Neural progenitor cell (in vitro differentiated cells): ENCODE measurements around the gene AOX1. TPM values are rescaled to one million over a fixed set of nuclear protein-coding genes. Genes with fewer than 3 reads are reported as not detected.

Source experiments
- DNase-seq: peaks from one replicate; pipeline ENCODE4 v3.0.0-alpha.2; 2016; ENCODE audit warnings: low spot score
- H2AFZ ChIP-seq: fragments of 200-600 bp; sonication (generic); replicated peaks from 2 replicates; pipeline ENCODE4 v1.6.1; 2016; ENCODE audit warnings: antibody characterized with exemption
- H3F3A ChIP-seq: fragments of 200-600 bp; sonication (generic); 2 replicates; pipeline ENCODE4 v1.6.1; 2016; ENCODE audit warnings: antibody characterized with exemption, low read depth
- H3K27ac ChIP-seq: fragments of 200-600 bp; sonication (generic); 2 replicates; pipeline ENCODE4 v1.5.1; 2016; ENCODE audit warnings: mild to moderate bottlenecking
- H3K27me3 ChIP-seq: fragments of 200-600 bp; sonication (generic); 2 replicates; pipeline ENCODE4 v1.6.1; 2016; ENCODE audit warnings: mild to moderate bottlenecking, moderate library complexity
- H3K36me3 ChIP-seq: fragments of 200-600 bp; sonication (generic); 2 replicates; pipeline ENCODE4 v1.5.1; 2016
- H3K4me1 ChIP-seq: fragments of 200-600 bp; sonication (generic); 2 replicates; pipeline ENCODE4 v1.6.1; 2016; ENCODE audit warnings: mixed run types
- H3K4me2 ChIP-seq: fragments of 200-600 bp; sonication (generic); 2 replicates; pipeline ENCODE4 v1.6.1; 2016
- H3K4me3 ChIP-seq: fragments of 200-600 bp; sonication (generic); 2 replicates; pipeline ENCODE4 v1.5.1; 2016
- H3K79me2 ChIP-seq: fragments of 200-600 bp; sonication (generic); 2 replicates; pipeline ENCODE4 v1.6.1; 2016; ENCODE audit warnings: low read depth
- H3K9ac ChIP-seq: fragments of 200-600 bp; sonication (generic); 2 replicates; pipeline ENCODE4 v1.6.1; 2016
- H3K9me3 ChIP-seq: fragments of 200-600 bp; sonication (generic); 2 replicates; pipeline ENCODE4 v1.5.1; 2016; ENCODE audit warnings: low read depth
- H4K20me1 ChIP-seq: fragments of 200-600 bp; sonication (generic); 2 replicates; pipeline ENCODE4 v1.6.1; 2016; ENCODE audit warnings: low read depth
- H3K27ac Mint-ChIP-seq: 3 replicates; pipeline ENCODE4 v1.8.0; 2021; ENCODE audit warnings: mixed read lengths
- H3K27me3 Mint-ChIP-seq: 2 replicates; pipeline ENCODE4 v1.8.0; 2022; ENCODE audit warnings: low read depth, mild to moderate bottlenecking, inconsistent platforms, moderate library complexity, mixed read lengths; ENCODE audit not compliant: insufficient read depth
- H3K36me3 Mint-ChIP-seq: 3 replicates; pipeline ENCODE4 v1.8.0; 2021; ENCODE audit warnings: mixed read lengths
- H3K4me1 Mint-ChIP-seq: 3 replicates; pipeline ENCODE4 v1.8.0; 2021; ENCODE audit warnings: mixed read lengths
- H3K4me3 Mint-ChIP-seq: 3 replicates; pipeline ENCODE4 v1.8.0; 2021; ENCODE audit warnings: mild to moderate bottlenecking, moderate library complexity, mixed read lengths
- H3K9me3 Mint-ChIP-seq: 3 replicates; pipeline ENCODE4 v1.8.0; 2020; ENCODE audit warnings: mixed read lengths
- CTCF ChIP-seq: fragments of 200-600 bp; sonication (generic); IDR thresholded peaks from 2 replicates; pipeline ENCODE4 v1.5.1; 2017; ENCODE audit warnings: antibody characterized with exemption, mild to moderate bottlenecking
- EZH2 ChIP-seq: fragments of 200-600 bp; sonication (generic); IDR thresholded peaks from 2 replicates; pipeline ENCODE4 v1.6.1; 2017; ENCODE audit warnings: antibody characterized with exemption, mild to moderate bottlenecking, moderate library complexity
- EZH2phosphoT487 ChIP-seq: fragments of 200-600 bp; sonication (generic); IDR thresholded peaks from 2 replicates; pipeline ENCODE4 v1.6.1; 2017; ENCODE audit warnings: antibody characterized with exemption
- total RNA-seq: library from RNA; depleted of rRNA; stranded (reverse); fragments of >200 nt; gene quantifications from 2 replicates; pipeline ENCODE4 v1.2.3, GENCODE V29; 2015; ENCODE audit warnings: low replicate concordance

The AOX1 gene
- total RNA-seq, 1 donor from 2014 or later, result 6.2 TPM

- no peak for DNase-seq
- Mint-ChIP-seq H3K27me3 (peaks cover 7% of the 10 kb centered on the region), H3K4me1 (no peaks in the 10 kb centered on the region), H3K9me3 (no peaks in the 10 kb centered on the region), H3K27ac (no peak overlapping the region), H3K36me3 (no peaks in the 10 kb centered on the region), H3K4me3 (no peak overlapping the region)
- no peaks in the 10 kb centered on the region for H3K36me3 ChIP-seq
- no peaks in the 10 kb centered on the region for H3K9me3 ChIP-seq
- H3K4me3 ChIP-seq, result no peak overlapping the region
- H3F3A ChIP-seq, result no peaks in the 10 kb centered on the region
- H2AFZ ChIP-seq, result no peak overlapping the region
- no peak overlapping the region for H3K27ac ChIP-seq
- H3K27me3 ChIP-seq, result no peaks in the 10 kb centered on the region
- H3K4me2 ChIP-seq, result no peak overlapping the region
- H3K79me2 ChIP-seq, result no peaks in the 10 kb centered on the region
- H3K9ac ChIP-seq, result no peak overlapping the region
- no peaks in the 10 kb centered on the region for H3K4me1 ChIP-seq
- TF ChIP-seq CTCF (no peak), EZH2 (no peak), EZH2phosphoT487 (no peak)
- H4K20me1 ChIP-seq, result no peaks in the 10 kb centered on the region
Measured at GRCh38 chr2:200613692-200614091, 27.9 kb downstream of the AOX1 start.

- Mint-ChIP-seq H3K36me3 (no peaks in the 10 kb centered on the region), H3K4me1 (no peaks in the 10 kb centered on the region), H3K4me3 (no peak overlapping the region)
Measured at GRCh38 chr2:200614249-200614648, 28.4 kb downstream of the AOX1 start.

GRCh38 chr2:200615247-200615646, 29.4 kb downstream of the AOX1 start:
- Histone ChIP-seq H2AFZ (no peak overlapping the region), H3K9me3 (no peaks in the 10 kb centered on the region), H3K79me2 (no peaks in the 10 kb centered on the region), H3K4me3 (no peak overlapping the region), H3K27ac (no peak overlapping the region), H3K4me2 (no peak overlapping the region), H3K4me1 (no peaks in the 10 kb centered on the region), H3K27me3 (no peaks in the 10 kb centered on the region), H3F3A (no peaks in the 10 kb centered on the region), H4K20me1 (no peaks in the 10 kb centered on the region), H3K36me3 (no peaks in the 10 kb centered on the region), H3K9ac (no peak overlapping the region)
- Mint-ChIP-seq H3K27me3 (peaks cover 7% of the 10 kb centered on the region), H3K9me3 (no peaks in the 10 kb centered on the region), H3K27ac (no peak overlapping the region), H3K4me1 (no peaks in the 10 kb centered on the region), H3K36me3 (no peaks in the 10 kb centered on the region), H3K4me3 (no peak overlapping the region)
- DNase-seq, result no peak
- TF ChIP-seq CTCF (no peak), EZH2 (no peak), EZH2phosphoT487 (no peak)

More at GRCh38 chr2:200614249-200614648, 28.4 kb downstream of the AOX1 start:
- H3K4me2 ChIP-seq, result no peak overlapping the region
- no peaks in the 10 kb centered on the region for H3K36me3 ChIP-seq
- no peaks in the 10 kb centered on the region for H3K27me3 ChIP-seq
- peaks cover 7% of the 10 kb centered on the region for H3K27me3 Mint-ChIP-seq
- H3K4me3 ChIP-seq, result no peak overlapping the region
- no peaks in the 10 kb centered on the region for H3K4me1 ChIP-seq
- H4K20me1 ChIP-seq, result no peaks in the 10 kb centered on the region
- no peaks in the 10 kb centered on the region for H3F3A ChIP-seq
- H3K27ac Mint-ChIP-seq, result peak overlapping the region; percentile 57
- H3K9me3 ChIP-seq, result no peaks in the 10 kb centered on the region
- no peaks in the 10 kb centered on the region for H3K79me2 ChIP-seq
- TF ChIP-seq EZH2 (no peak), EZH2phosphoT487 (no peak), CTCF (no peak)
- no peak overlapping the region for H3K27ac ChIP-seq
- no peak for DNase-seq
- H3K9ac ChIP-seq, result no peak overlapping the region
- H3K9me3 Mint-ChIP-seq, result no peaks in the 10 kb centered on the region
- no peak overlapping the region for H2AFZ ChIP-seq
